ENCODE results near the gene POU2AF1.

POU2AF1 gene

GRCh38 chr11:111419181-111419580 is 40.1 kb upstream of the POU2AF1 start:
- no peak for ATAC-seq
- TF ChIP-seq PPARA (CRISPR knock-in tag; IDR thresholded peaks at IDR 0.05; ENCODE audit: borderline replicate concordance) (no peak), TOX (CRISPR knock-in tag; IDR thresholded peaks at IDR 0.05; ENCODE audit: borderline replicate concordance) (no peak)
- TF ChIP-seq, protein P1, sequence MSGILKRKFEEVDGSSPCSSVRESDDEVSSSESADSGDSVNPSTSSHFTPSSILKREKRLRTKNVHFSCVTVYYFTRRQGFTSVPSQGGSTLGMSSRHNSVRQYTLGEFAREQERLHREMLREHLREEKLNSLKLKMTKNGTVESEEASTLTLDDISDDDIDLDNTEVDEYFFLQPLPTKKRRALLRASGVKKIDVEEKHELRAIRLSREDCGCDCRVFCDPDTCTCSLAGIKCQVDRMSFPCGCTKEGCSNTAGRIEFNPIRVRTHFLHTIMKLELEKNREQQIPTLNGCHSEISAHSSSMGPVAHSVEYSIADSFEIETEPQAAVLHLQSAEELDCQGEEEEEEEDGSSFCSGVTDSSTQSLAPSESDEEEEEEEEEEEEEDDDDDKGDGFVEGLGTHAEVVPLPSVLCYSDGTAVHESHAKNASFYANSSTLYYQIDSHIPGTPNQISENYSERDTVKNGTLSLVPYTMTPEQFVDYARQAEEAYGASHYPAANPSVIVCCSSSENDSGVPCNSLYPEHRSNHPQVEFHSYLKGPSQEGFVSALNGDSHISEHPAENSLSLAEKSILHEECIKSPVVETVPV (CRISPR knock-in tag; IDR thresholded peaks at IDR 0.05), result no peak
- TF ChIP-seq, protein P2, sequence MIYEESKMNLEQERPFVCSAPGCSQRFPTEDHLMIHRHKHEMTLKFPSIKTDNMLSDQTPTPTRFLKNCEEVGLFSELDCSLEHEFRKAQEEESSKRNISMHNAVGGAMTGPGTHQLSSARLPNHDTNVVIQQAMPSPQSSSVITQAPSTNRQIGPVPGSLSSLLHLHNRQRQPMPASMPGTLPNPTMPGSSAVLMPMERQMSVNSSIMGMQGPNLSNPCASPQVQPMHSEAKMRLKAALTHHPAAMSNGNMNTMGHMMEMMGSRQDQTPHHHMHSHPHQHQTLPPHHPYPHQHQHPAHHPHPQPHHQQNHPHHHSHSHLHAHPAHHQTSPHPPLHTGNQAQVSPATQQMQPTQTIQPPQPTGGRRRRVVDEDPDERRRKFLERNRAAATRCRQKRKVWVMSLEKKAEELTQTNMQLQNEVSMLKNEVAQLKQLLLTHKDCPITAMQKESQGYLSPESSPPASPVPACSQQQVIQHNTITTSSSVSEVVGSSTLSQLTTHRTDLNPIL (CRISPR knock-in tag; IDR thresholded peaks at IDR 0.05; ENCODE audit: low read depth), result no peak

GRCh38 chr11:111418436-111418787 is 39.3 kb upstream of the POU2AF1 start:
- ATAC-seq, result no peak
- TF ChIP-seq OSR1 (CRISPR knock-in tag; IDR thresholded peaks at IDR 0.05) (no peak), TCF4 (CRISPR knock-in tag; IDR thresholded peaks at IDR 0.05; ENCODE audit: borderline replicate concordance) (no peak), ARNTL (CRISPR knock-in tag; IDR thresholded peaks at IDR 0.05; ENCODE audit: borderline replicate concordance, low read depth) (no peak), ESRRG (CRISPR knock-in tag; IDR thresholded peaks at IDR 0.05) (no peak), TOX (CRISPR knock-in tag; IDR thresholded peaks at IDR 0.05; ENCODE audit: borderline replicate concordance) (no peak), ZNF8 (CRISPR knock-in tag; IDR thresholded peaks at IDR 0.05) (no peak), BACH2 (CRISPR knock-in tag; IDR thresholded peaks at IDR 0.05; ENCODE audit: borderline replicate concordance) (no peak), ZFP3 (CRISPR knock-in tag; IDR thresholded peaks at IDR 0.05) (no peak), CSDC2 (CRISPR knock-in tag; IDR thresholded peaks at IDR 0.05) (no peak), TSHZ2 (CRISPR knock-in tag; IDR thresholded peaks at IDR 0.05) (no peak), GLIS3 (CRISPR knock-in tag; IDR thresholded peaks at IDR 0.05) (no peak), RARB (CRISPR knock-in tag; IDR thresholded peaks at IDR 0.05) (no peak), ZFP30 (CRISPR knock-in tag; IDR thresholded peaks at IDR 0.05) (no peak), PPARA (CRISPR knock-in tag; IDR thresholded peaks at IDR 0.05; ENCODE audit: borderline replicate concordance) (no peak), SNAI2 (CRISPR knock-in tag; IDR thresholded peaks at IDR 0.05) (no peak), ZNF70 (CRISPR knock-in tag; IDR thresholded peaks at IDR 0.05) (no peak)
- TF ChIP-seq, protein P2 (CRISPR knock-in tag; IDR thresholded peaks at IDR 0.05; ENCODE audit: low read depth), result no peak
- TF ChIP-seq, protein P1 (CRISPR knock-in tag; IDR thresholded peaks at IDR 0.05), result no peak
- TF ChIP-seq, protein P3, sequence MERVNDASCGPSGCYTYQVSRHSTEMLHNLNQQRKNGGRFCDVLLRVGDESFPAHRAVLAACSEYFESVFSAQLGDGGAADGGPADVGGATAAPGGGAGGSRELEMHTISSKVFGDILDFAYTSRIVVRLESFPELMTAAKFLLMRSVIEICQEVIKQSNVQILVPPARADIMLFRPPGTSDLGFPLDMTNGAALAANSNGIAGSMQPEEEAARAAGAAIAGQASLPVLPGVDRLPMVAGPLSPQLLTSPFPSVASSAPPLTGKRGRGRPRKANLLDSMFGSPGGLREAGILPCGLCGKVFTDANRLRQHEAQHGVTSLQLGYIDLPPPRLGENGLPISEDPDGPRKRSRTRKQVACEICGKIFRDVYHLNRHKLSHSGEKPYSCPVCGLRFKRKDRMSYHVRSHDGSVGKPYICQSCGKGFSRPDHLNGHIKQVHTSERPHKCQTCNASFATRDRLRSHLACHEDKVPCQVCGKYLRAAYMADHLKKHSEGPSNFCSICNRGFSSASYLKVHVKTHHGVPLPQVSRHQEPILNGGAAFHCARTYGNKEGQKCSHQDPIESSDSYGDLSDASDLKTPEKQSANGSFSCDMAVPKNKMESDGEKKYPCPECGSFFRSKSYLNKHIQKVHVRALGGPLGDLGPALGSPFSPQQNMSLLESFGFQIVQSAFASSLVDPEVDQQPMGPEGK (CRISPR knock-in tag; IDR thresholded peaks at IDR 0.05; ENCODE audit: borderline replicate concordance), result no peak

- ATAC-seq, result no peak
- TF ChIP-seq ARNTL (CRISPR knock-in tag; IDR thresholded peaks at IDR 0.05; ENCODE audit: borderline replicate concordance, low read depth), result no peak
- no peak for TF ChIP-seq ZNF70 (CRISPR knock-in tag; IDR thresholded peaks at IDR 0.05)
- TF ChIP-seq, protein P3 (CRISPR knock-in tag; IDR thresholded peaks at IDR 0.05; ENCODE audit: borderline replicate concordance), result no peak
- no peak for TF ChIP-seq GLIS3 (CRISPR knock-in tag; IDR thresholded peaks at IDR 0.05)
- TF ChIP-seq TSHZ2 (CRISPR knock-in tag; IDR thresholded peaks at IDR 0.05), result no peak
- TF ChIP-seq, protein P1 (CRISPR knock-in tag; IDR thresholded peaks at IDR 0.05), result no peak
- TF ChIP-seq ZNF8 (CRISPR knock-in tag; IDR thresholded peaks at IDR 0.05), result no peak
These were observed 38.8 kb upstream of the POU2AF1 start for GRCh38 chr11:111417766-111418435.

Data from SK-N-SH treated with all-trans-retinoic acid at 6 μM for 48 hours (cell line).